H1 (cell line): Measurements from ENCODE around the gene C1orf87. TPM values are rescaled to one million over a fixed set of nuclear protein-coding genes. Genes with fewer than 3 reads are reported as not detected.

Experiments used
- CTCF ChIA-PET: fragments of 300-600 bp; sonication (Branson Sonifier 250); formaldehyde crosslinking; loops from one replicate; lab custom pipeline; 2021; ENCODE audit not compliant: partially characterized antibody; lab: Charles Lee
- POLR2A ChIA-PET: fragments of 300-600 bp; sonication (Branson Sonifier 250); formaldehyde crosslinking; loops from one replicate; lab custom pipeline; 2021; ENCODE audit warnings: inconsistent platforms; ENCODE audit not compliant: partially characterized antibody; lab: Charles Lee
- DNase-seq, 2 experiments: peaks; one replicate each; pipeline versions ENCODE4 v3.0.0 to v3.0.0-alpha.2; 2010 to 2022; ENCODE audit warnings: low spot score in 2 of 2, low read depth in 1 of 2, mixed read lengths in 1 of 2
- FAIRE-seq: peaks from 2 replicates; lab custom pipeline; 2011; peaks lifted over from hg19 to GRCh38; lab: Jason Lieb, UNC
- H2AFZ ChIP-seq: 2 replicates; pipeline ENCODE4 v1.8.1; 2012; ENCODE audit warnings: low read length, inconsistent platforms
- H2AK5ac ChIP-seq: 2 replicates; pipeline ENCODE4 v1.6.1; 2013; ENCODE audit warnings: low read depth, low read length
- H2BK120ac ChIP-seq: replicated peaks from 2 replicates; pipeline ENCODE3; 2013; ENCODE audit warnings: low read depth, low read length, inconsistent platforms
- H2BK12ac ChIP-seq: 2 replicates; pipeline ENCODE4 v1.6.1; 2013; ENCODE audit warnings: low read depth, low read length
- H2BK15ac ChIP-seq: 2 replicates; pipeline ENCODE4 v1.6.1; 2013; ENCODE audit warnings: low read length
- H2BK20ac ChIP-seq: 2 replicates; pipeline ENCODE4 v1.6.1; 2013; ENCODE audit warnings: low read length
- H2BK5ac ChIP-seq: 2 replicates; pipeline ENCODE4 v1.6.1; 2013; ENCODE audit warnings: low read depth, low read length
- H3K14ac ChIP-seq: 2 replicates; pipeline ENCODE4 v1.6.1; 2013; ENCODE audit warnings: inconsistent platforms; ENCODE audit not compliant: insufficient read length
- H3K18ac ChIP-seq: 2 replicates; pipeline ENCODE4 v1.6.1; 2013; ENCODE audit warnings: low read length; ENCODE audit errors: extremely low read depth
- H3K23ac ChIP-seq: 2 replicates; pipeline ENCODE4 v1.6.1; 2013; ENCODE audit warnings: inconsistent platforms; ENCODE audit not compliant: insufficient read length
- H3K23me2 ChIP-seq: 2 replicates; pipeline ENCODE4 v1.6.1; 2013; ENCODE audit warnings: low read depth, low read length
- H3K27ac ChIP-seq: 2 replicates; pipeline ENCODE4 v1.6.1; 2011; ENCODE audit warnings: low read depth, low read length, inconsistent platforms
- H3K27me3 ChIP-seq, 4 experiments: replicated peaks in 1 of 4; 1 replicate in 1 of 4; 2 replicates in 3 of 4; pipeline versions ENCODE4 v1.6.1 to v1.8.1; 2011 to 2013; ENCODE audit warnings: low read length in 3 of 4, mild to moderate bottlenecking in 3 of 4, inconsistent platforms in 2 of 4, mixed read lengths in 2 of 4, moderate library complexity in 1 of 4; ENCODE audit not compliant: control insufficient read depth in 3 of 4, insufficient read depth in 3 of 4; ENCODE audit errors: extremely low read depth in 1 of 4
- H3K36me3 ChIP-seq, 4 experiments: 2 replicates each; pipeline versions ENCODE4 v1.6.1 to v1.8.1; 2011 to 2013; ENCODE audit warnings: mild to moderate bottlenecking in 4 of 4, low read length in 3 of 4, moderate library complexity in 2 of 4, control low read depth in 1 of 4, inconsistent platforms in 1 of 4; ENCODE audit not compliant: insufficient read depth in 4 of 4, control insufficient read depth in 2 of 4
- H3K4ac ChIP-seq: replicated peaks from 2 replicates; pipeline ENCODE3; 2013; ENCODE audit warnings: low read length, low read depth, mixed read lengths, inconsistent platforms; ENCODE audit not compliant: insufficient read length
- H3K4me1 ChIP-seq, 4 experiments: replicated peaks in 1 of 4; 1 replicate in 1 of 4; 2 replicates in 3 of 4; pipeline versions ENCODE4 v1.6.1 to v1.8.1; 2011 to 2013; ENCODE audit warnings: low read length in 3 of 4, inconsistent platforms in 2 of 4, mixed read lengths in 1 of 4; ENCODE audit not compliant: insufficient read depth in 4 of 4, control insufficient read depth in 3 of 4
- H3K4me2 ChIP-seq, 2 experiments: 2 replicates each; pipeline versions ENCODE4 v1.6.1 to v1.8.1; 2011 to 2013; ENCODE audit warnings: low read depth in 2 of 2, low read length in 2 of 2, control low read depth in 1 of 2, inconsistent platforms in 1 of 2, mild to moderate bottlenecking in 1 of 2; ENCODE audit not compliant: insufficient read depth in 1 of 2
- H3K4me3 ChIP-seq, 4 experiments: fragments of 200-600, 300-600 bp in 1 of 4; sonication (generic), shearing (Covaris generic), sonication (Bioruptor Twin) in 1 of 4; 2 replicates each; pipeline versions ENCODE4 v1.5.1 to v1.8.1; 2011 to 2016; ENCODE audit warnings: low read length in 4 of 4, low read depth in 3 of 4, control low read depth in 2 of 4, inconsistent platforms in 2 of 4, mild to moderate bottlenecking in 2 of 4, mixed read lengths in 1 of 4, moderate library complexity in 1 of 4; ENCODE audit not compliant: insufficient read depth in 2 of 4; ENCODE audit errors: extremely low read depth in 1 of 4
- H3K56ac ChIP-seq: replicated peaks from 2 replicates; pipeline ENCODE3; 2013; ENCODE audit warnings: low read depth, mild to moderate bottlenecking, mixed read lengths, low read length, inconsistent platforms; ENCODE audit not compliant: insufficient read length
- H3K79me1 ChIP-seq: 2 replicates; pipeline ENCODE4 v1.6.1; 2013; ENCODE audit warnings: low read depth, low read length, control low read depth
- H3K79me2 ChIP-seq, 2 experiments: 2 replicates each; pipeline versions ENCODE4 v1.6.1 to v1.8.1; 2012 to 2013; ENCODE audit warnings: low read length in 2 of 2, mild to moderate bottlenecking in 2 of 2, inconsistent platforms in 1 of 2; ENCODE audit not compliant: insufficient read depth in 2 of 2, control insufficient read depth in 1 of 2
- H3K9ac ChIP-seq, 4 experiments: replicated peaks in 1 of 4; 1 replicate in 1 of 4; 2 replicates in 3 of 4; pipeline versions ENCODE4 v1.6.1 to v1.8.1; 2011 to 2013; ENCODE audit warnings: low read depth in 3 of 4, low read length in 3 of 4, control low read depth in 2 of 4, mild to moderate bottlenecking in 2 of 4, moderate library complexity in 2 of 4, inconsistent platforms in 1 of 4; ENCODE audit errors: extremely low read depth in 1 of 4
- H3K9me3 ChIP-seq, 2 experiments: 2 replicates each; pipeline versions ENCODE4 v1.6.1 to v1.8.1; 2012 to 2013; ENCODE audit warnings: mild to moderate bottlenecking in 2 of 2, moderate library complexity in 2 of 2, control low read depth in 1 of 2, inconsistent platforms in 1 of 2, low read depth in 1 of 2, low read length in 1 of 2, mixed read lengths in 1 of 2; ENCODE audit not compliant: insufficient read depth in 2 of 2
- H4K20me1 ChIP-seq, 2 experiments: replicated peaks in 1 of 2; 2 replicates each; pipeline versions ENCODE3 to v1.8.1; 2011 to 2013; ENCODE audit warnings: inconsistent platforms in 2 of 2, low read length in 2 of 2, mild to moderate bottlenecking in 1 of 2; ENCODE audit not compliant: insufficient read depth in 2 of 2, control insufficient read depth in 1 of 2
- H4K5ac ChIP-seq: 2 replicates; pipeline ENCODE4 v1.6.1; 2013; ENCODE audit warnings: low read length, low read depth, mixed read lengths, inconsistent platforms; ENCODE audit not compliant: insufficient read length
- H4K8ac ChIP-seq: 2 replicates; pipeline ENCODE4 v1.8.0; 2013; ENCODE audit warnings: mild to moderate bottlenecking, moderate library complexity, low read length, inconsistent platforms; ENCODE audit not compliant: insufficient read depth; ENCODE audit errors: extremely low read depth
- H4K91ac ChIP-seq: replicated peaks from 2 replicates; pipeline ENCODE3; 2013; ENCODE audit warnings: low read length, mixed read lengths, inconsistent platforms; ENCODE audit not compliant: insufficient read length
- SIX5 ChIP-seq: IDR thresholded peaks from 2 replicates; pipeline ENCODE4 v1.6.1; 2011; ENCODE audit warnings: mild to moderate bottlenecking, low read depth, low read length
- TBP ChIP-seq: IDR thresholded peaks from 2 replicates; pipeline ENCODE4 v1.6.1; 2011; ENCODE audit warnings: low read depth, low read length, improper control_type of control experiment
- polyA plus RNA-seq, 7 experiments: library from polyadenylated mRNA; depleted of rRNA in 3 of 7; stranded (reverse) in 5 of 7; unstranded in 2 of 7; fragments of >200 nt in 5 of 7; fragments of 200-250 nt in 2 of 7; gene quantifications; 1 replicate in 5 of 7; 2 replicates in 1 of 7; 4 replicates in 1 of 7; pipeline versions ENCODE4 v1.2.1 to v1.2.3, GENCODE V29; 2011 to 2013; ENCODE audit warnings: missing spikeins in 2 of 7, mixed read lengths in 2 of 7
- total RNA-seq: library from RNA; stranded (reverse); fragmentation: NEBNext Ultra II Directional; extraction: Animal tissue kit (Norgen Biotek cat#: 25700); gene quantifications from 2 replicates; pipeline ENCODE4 v1.2.1, GENCODE V29; 2021

Gene C1orf87
- total and polyA plus RNA-seq, 2 of the 8 experiments (the other 6 are each of a cell fraction or from before 2014, with no cell fraction given), result 0.41 TPM; not detected in 1

- CTCF ChIA-PET, result no interaction called here
- H3K56ac ChIP-seq, result no peak overlapping the region
- H3K4me3 ChIP-seq, result no peak overlapping the region
- H2BK12ac ChIP-seq, result no peak overlapping the region
- no peaks in the 10 kb centered on the region; the same call in 1 of the 2 replicates for H3K23me2 ChIP-seq
- no peaks in the 10 kb centered on the region for H3K4me1 ChIP-seq
- H2BK120ac ChIP-seq, result no peak overlapping the region
- no peak overlapping the region for H4K8ac ChIP-seq
- DNase-seq (no peak), FAIRE-seq (no peak)
- TF ChIP-seq TBP (no peak), SIX5 (no peak)
- no peak overlapping the region for H2BK15ac ChIP-seq
- no peak overlapping the region for H3K14ac ChIP-seq
- H3K18ac ChIP-seq, result no peak overlapping the region
- POLR2A ChIA-PET, result no interaction called here
- no peak overlapping the region for H2BK5ac ChIP-seq
- H4K91ac ChIP-seq, result no peak overlapping the region
- no peak overlapping the region for H3K9ac ChIP-seq
- H3K9me3 ChIP-seq, result no peaks in the 10 kb centered on the region; a peak in 1 of 4 replicates
- H3K23ac ChIP-seq, result no peak overlapping the region
- no peak overlapping the region for H4K5ac ChIP-seq
- H4K20me1 ChIP-seq, result no peaks in the 10 kb centered on the region
- H3K4ac ChIP-seq, result no peak overlapping the region
- no peaks in the 10 kb centered on the region for H3K79me2 ChIP-seq
- no peaks in the 10 kb centered on the region; a peak in 1 of 8 replicates for H3K36me3 ChIP-seq
- no peak overlapping the region for H2AK5ac ChIP-seq
- no peak overlapping the region for H3K4me2 ChIP-seq
- no peaks in the 10 kb centered on the region for H3K27me3 ChIP-seq
- H3K27ac ChIP-seq, result no peak overlapping the region
- H2BK20ac ChIP-seq, result no peak overlapping the region
- H2AFZ ChIP-seq, result no peak overlapping the region
- H3K79me1 ChIP-seq, result no peaks in the 10 kb centered on the region
These were observed 24.4 kb downstream of the C1orf87 start for GRCh38 chr1:60049188-60049587.
